Esophagus muscularis mucosa (tissue), 4 donors: ENCODE results near the gene PRKAG2. TPM values are rescaled to one million over a fixed set of nuclear protein-coding genes. Genes with fewer than 3 reads are reported as not detected.
A peak's percentile ranks its signal among the peaks of the same experiment; 100 is the strongest.

Experiments
- DNase-seq: peaks from one replicate; pipeline ENCODE4 v3.0.0-alpha.2; 2017; ENCODE audit errors: extremely low spot score
- H3K27ac ChIP-seq, 4 donors: fragments of 200-600 bp; sonication (generic); replicated peaks in 1 of 4; 1 replicate in 3 of 4; 2 replicates in 1 of 4; pipeline ENCODE4 v1.5.1; 2016 to 2019; ENCODE audit warnings: mild to moderate bottlenecking in 1 of 4
- H3K27me3 ChIP-seq, 4 donors: fragments of 200-600 bp; sonication (generic); one replicate each; pipeline versions ENCODE4 v1.5.1 to v1.6.0; 2016 to 2019
- H3K36me3 ChIP-seq, 4 donors: fragments of 200-600 bp; sonication (generic); one replicate each; pipeline ENCODE4 v1.5.1; 2016 to 2019
- H3K4me1 ChIP-seq, 4 donors: fragments of 200-600 bp; sonication (generic); one replicate each; pipeline ENCODE4 v1.5.1; 2016 to 2019
- H3K4me3 ChIP-seq, 4 donors: fragments of 200-600 bp; sonication (generic); 1 replicate in 2 of 4; 2 replicates in 2 of 4; pipeline ENCODE4 v1.5.1; 2016 to 2019; ENCODE audit warnings: mild to moderate bottlenecking in 4 of 4, moderate library complexity in 1 of 4
- H3K9me3 ChIP-seq, 4 donors: fragments of 200-600 bp; sonication (generic); 1 replicate in 3 of 4; 2 replicates in 1 of 4; pipeline ENCODE4 v1.5.1; 2016 to 2019
- EP300 ChIP-seq: sonication (generic); formaldehyde crosslinking; IDR thresholded peaks from one replicate; pipeline ENCODE4 v1.6.1; 2017; ENCODE audit warnings: antibody characterized with exemption
- POLR2A ChIP-seq: fragments of 450-650 bp; IDR thresholded peaks from one replicate; pipeline ENCODE4 v1.6.1; 2017; ENCODE audit warnings: antibody characterized with exemption, moderate library complexity, mild to moderate bottlenecking, low read depth
- POLR2AphosphoS5 ChIP-seq, 2 donors: sonication (generic); formaldehyde crosslinking; IDR thresholded peaks; one replicate each; pipeline ENCODE4 v1.6.1; 2017; ENCODE audit warnings: antibody characterized with exemption in 2 of 2
- WGBS: methylation state at CpG from one replicate; pipeline ENCODE4 v1.1.5; 2018; 5-methylcytosine and 5-hydroxymethylcytosine counted together
- intact Hi-C: fragments of 100-400 bp; cut with DNase I; formaldehyde crosslinking; loops from one replicate; pipeline ENCODE4 v1.15.1; 2023
- total RNA-seq, 4 donors: library from RNA; depleted of rRNA; stranded (reverse); fragments of >200 nt; gene quantifications; one replicate each; pipeline versions ENCODE4 v1.1.0 to v1.2.1, GENCODE V29; 2016
- TF ChIP-seq, protein P1 (sequence below), 3 experiments: fragments of 200-600 bp in 2 of 3; fragments of 450-650 bp in 1 of 3; sonication (generic) in 2 of 3; IDR thresholded peaks; one replicate each; pipeline ENCODE4 v1.5.1; 2017 to 2019; ENCODE audit warnings: antibody characterized with exemption in 3 of 3, mild to moderate bottlenecking in 2 of 3, moderate library complexity in 1 of 3

Gene PRKAG2
- total RNA-seq, 4 donors from 2014 or later = 51.3 to 97.2 (median 77.5) TPM

DNA sequence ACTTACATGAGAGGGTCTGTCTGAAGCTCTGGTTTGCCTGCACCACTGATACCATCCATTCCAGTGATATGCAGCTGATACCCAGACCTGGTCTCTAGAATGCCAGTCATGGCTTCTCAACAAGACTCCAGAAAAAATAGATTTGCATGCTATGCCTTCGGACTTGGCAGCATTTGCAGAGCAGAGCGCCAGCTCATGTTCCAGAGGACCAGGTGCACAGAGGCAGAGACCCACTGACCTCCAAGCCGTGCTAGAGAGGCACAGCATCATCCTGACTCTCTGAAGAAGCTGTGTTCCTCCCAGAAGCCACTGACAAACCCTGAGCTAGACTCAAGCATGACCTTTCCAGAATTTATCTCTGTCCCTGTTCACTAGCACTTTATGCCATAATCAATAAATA is 6.9 kb upstream of the PRKAG2 start:
- H3K9me3 ChIP-seq = no peaks in the 10 kb centered on the region
- TF ChIP-seq EP300 = no peak
- TF ChIP-seq POLR2AphosphoS5 (IDR thresholded peaks at IDR 0.05) = no peak
- intact Hi-C loops = no loop called here
- H3K4me3 ChIP-seq = no peak overlapping the region
- no peak for DNase-seq
- H3K36me3 ChIP-seq = no peaks in the 10 kb centered on the region
- peaks cover 0 to 22% (median 0%) of the 10 kb centered on the region in 4 donors for H3K27me3 ChIP-seq
- 94% methylated on average over 3 of the region's 3 CpGs for WGBS
- H3K4me1 ChIP-seq = no peaks in the 10 kb centered on the region
- no peak overlapping the region for H3K27ac ChIP-seq

DNA sequence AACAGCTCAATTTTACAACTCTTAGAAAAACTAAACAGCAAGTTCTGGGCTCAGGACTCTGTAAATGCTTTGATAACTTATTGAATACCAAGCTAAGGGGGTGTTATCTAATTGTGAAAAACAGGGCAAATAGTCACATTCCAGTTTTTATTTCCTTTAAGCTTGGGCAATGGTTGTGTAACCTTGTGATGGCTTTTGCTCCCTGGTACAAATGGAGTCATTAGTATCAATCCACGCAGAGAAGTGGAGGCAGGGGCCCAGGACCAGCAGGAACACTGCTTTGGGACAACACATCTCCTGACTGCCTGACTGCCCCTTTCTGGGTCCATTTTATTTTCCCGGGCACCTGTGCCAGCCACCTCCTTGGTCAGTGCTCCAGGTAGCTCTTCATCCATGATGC is 5.8 kb upstream of the PRKAG2 start:
- intact Hi-C loops = no loop called here
- Histone ChIP-seq H3K4me3 (no peak overlapping the region), H3K4me1 (peaks cover 5 to 8% (median 7%) of the 10 kb centered on the region in 4 donors), H3K27me3 (peaks cover 0 to 26% (median 0%) of the 10 kb centered on the region in 4 donors), H3K9me3 (no peaks in the 10 kb centered on the region), H3K36me3 (no peaks in the 10 kb centered on the region), H3K27ac (no peak overlapping the region)
- TF ChIP-seq EP300 = no peak
- no peak for TF ChIP-seq POLR2A
- TF ChIP-seq, protein P1, sequence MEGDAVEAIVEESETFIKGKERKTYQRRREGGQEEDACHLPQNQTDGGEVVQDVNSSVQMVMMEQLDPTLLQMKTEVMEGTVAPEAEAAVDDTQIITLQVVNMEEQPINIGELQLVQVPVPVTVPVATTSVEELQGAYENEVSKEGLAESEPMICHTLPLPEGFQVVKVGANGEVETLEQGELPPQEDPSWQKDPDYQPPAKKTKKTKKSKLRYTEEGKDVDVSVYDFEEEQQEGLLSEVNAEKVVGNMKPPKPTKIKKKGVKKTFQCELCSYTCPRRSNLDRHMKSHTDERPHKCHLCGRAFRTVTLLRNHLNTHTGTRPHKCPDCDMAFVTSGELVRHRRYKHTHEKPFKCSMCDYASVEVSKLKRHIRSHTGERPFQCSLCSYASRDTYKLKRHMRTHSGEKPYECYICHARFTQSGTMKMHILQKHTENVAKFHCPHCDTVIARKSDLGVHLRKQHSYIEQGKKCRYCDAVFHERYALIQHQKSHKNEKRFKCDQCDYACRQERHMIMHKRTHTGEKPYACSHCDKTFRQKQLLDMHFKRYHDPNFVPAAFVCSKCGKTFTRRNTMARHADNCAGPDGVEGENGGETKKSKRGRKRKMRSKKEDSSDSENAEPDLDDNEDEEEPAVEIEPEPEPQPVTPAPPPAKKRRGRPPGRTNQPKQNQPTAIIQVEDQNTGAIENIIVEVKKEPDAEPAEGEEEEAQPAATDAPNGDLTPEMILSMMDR (IDR thresholded peaks at IDR 0.05) = no peak
- TF ChIP-seq POLR2AphosphoS5 (IDR thresholded peaks at IDR 0.05) = no peak
- WGBS = 86% methylated on average over 1 of the region's 2 CpGs
- DNase-seq = no peak

DNA sequence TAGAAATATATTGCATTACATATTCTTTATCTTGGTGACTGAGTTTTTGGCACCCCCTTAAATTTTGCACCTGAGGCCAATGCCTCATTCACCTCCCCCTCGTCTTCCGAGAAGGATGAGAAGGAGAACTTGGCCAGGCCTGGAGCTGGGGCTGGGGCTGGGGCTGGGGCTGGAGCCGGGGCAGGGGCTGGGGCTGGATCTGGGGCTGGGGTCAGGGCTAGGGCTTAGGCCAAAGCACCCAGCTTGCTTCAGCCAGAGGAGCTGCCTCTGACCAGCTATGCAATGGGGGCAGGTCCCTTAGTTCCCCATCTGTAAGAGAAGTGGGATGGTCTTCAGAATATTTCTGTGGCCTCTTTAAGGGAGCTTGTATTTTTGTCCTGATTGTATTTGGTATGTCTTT is 3.8 kb upstream of the PRKAG2 start:
- peaks cover 0 to 15% (median 0%) of the 10 kb centered on the region in 4 donors for H3K27me3 ChIP-seq
- H3K9me3 ChIP-seq = no peaks in the 10 kb centered on the region
- H3K4me3 ChIP-seq = no peak overlapping the region
- peaks cover 8 to 25% (median 18%) of the 10 kb centered on the region in 4 donors for H3K4me1 ChIP-seq
- no peak for DNase-seq
- intact Hi-C loops = no loop called here
- H3K27ac ChIP-seq = no peak overlapping the region
- WGBS = 87% methylated on average over 3 of the region's 3 CpGs
- TF ChIP-seq POLR2AphosphoS5 (IDR thresholded peaks at IDR 0.05) (no peak), EP300 (no peak), POLR2A (no peak)
- TF ChIP-seq, protein P1 (IDR thresholded peaks at IDR 0.05) = no peak
- no peaks in the 10 kb centered on the region for H3K36me3 ChIP-seq

DNA sequence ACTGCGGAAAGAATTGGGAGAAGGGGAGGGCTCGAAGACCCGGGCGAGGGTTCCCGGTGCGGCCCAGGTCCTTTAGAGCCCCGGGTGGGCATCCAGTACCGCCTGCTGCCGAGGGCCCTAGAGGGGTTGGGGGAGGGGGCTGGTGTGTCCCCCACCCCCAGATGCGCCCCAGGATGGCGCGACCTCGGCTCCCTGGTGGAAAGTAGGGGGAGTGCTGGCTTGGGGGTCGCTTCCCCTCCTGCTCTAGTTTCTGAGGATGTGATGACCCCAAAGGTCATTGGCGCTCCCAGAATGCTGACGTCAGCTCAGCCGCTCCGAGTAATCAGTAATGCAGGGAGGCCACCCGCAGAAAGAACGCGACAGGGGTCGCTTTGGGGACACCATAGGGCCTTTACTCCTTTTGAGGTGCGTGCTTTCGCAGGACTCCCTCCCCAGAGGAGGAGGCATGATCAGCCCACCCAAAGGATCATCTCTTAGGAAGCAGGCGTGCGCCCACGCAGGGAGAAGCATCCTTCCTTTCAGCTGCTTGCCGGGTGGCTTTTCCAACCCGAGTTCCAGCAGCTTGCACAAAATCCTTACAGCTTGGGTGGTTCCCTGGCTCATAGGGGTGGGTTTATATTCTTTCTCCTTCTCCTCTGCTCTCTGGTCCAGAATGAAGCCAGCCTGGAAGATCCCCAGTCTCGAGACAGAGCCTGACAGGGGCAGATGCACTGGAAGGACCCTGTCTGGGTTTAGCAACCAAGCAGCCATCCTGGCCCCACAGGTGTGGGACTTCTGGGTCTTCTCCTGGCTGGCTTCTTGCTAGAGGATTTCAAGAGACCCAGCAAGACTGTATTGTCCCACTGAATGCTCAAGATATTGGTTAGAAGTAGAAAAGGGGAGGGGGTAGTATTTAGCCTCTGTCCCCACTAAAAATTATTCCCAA is 1.3 kb upstream of the PRKAG2 start:
- TF ChIP-seq POLR2AphosphoS5 (IDR thresholded peaks at IDR 0.05) (no peak), POLR2A (no peak), EP300 (no peak)
- TF ChIP-seq, protein P1 (IDR thresholded peaks at IDR 0.05) = no peak
- WGBS = 43% methylated on average over 8 of the region's 30 CpGs
- Histone ChIP-seq H3K9me3 (no peaks in the 10 kb centered on the region), H3K4me1 (peaks cover 15 to 39% (median 31%) of the 10 kb centered on the region in 4 donors), H3K27ac (peak overlapping the region; percentile 81 to 85 (median 82)), H3K4me3 (peak overlapping the region; percentile 70 to 95 (median 83)), H3K36me3 (no peaks in the 10 kb centered on the region), H3K27me3 (peaks cover 0 to 3% (median 0%) of the 10 kb centered on the region in 4 donors)
- intact Hi-C loops = loop anchor here (5.0 to 10.0 kb wide), 2 partner anchors 59 to 147 kb away; partner anchors contain the start of gene GALNT11
- no peak for DNase-seq
